NCI-H2081 treated with DMSO at 0.1 percent for 48 hours (cell line): Measurements from ENCODE around the gene NFIA.

Experiments
- DNase-seq: peaks from one replicate; lab custom pipeline; 2025; lab: John Stamatoyannopoulos, UW

Gene NFIA

GRCh38 chr1:61152469-61153105, 70.2 kb downstream of the NFIA start:
- no peak for DNase-seq

DNA sequence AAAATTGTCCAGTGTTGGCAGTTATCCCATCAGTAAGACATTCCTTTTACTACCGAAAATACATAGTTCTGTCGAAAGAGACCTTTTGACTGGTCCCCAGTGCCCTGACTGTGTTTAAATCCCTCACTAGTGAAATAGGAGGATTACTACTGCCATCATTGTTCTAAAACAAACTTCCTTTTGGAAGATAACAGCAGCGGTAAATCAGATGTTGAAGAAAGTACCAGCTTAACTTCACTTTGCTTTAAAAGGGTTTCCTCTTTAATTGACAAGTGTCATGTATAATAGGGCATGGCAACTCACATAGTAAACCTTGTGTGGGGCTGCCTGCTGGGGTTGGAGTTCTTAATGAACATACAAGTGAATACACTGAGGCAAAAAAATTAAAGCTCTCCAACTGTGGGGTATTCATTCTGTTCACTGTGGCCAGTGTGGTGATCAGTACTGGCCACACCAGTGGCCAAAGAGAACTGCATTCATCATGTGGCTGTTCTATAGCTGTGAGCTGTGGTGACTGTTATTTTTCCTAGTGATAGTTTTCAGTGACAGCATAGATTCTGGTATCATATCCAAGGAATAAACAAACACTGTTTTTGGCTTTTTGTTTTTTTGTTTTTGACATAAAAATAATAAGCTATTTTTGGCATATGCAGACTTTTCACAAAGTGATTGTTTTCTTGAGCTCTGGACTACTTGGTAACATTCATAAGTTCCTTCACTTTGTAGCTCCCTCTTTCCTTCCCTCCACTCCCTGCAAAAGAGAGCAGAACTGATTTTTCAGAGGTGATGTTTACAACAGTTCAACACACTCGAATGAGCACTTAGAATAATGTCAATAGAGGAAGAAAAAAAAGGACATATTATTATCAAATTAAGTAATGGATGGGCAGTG, 74.5 kb downstream of the NFIA start:
- DNase-seq, result no peak

DNA sequence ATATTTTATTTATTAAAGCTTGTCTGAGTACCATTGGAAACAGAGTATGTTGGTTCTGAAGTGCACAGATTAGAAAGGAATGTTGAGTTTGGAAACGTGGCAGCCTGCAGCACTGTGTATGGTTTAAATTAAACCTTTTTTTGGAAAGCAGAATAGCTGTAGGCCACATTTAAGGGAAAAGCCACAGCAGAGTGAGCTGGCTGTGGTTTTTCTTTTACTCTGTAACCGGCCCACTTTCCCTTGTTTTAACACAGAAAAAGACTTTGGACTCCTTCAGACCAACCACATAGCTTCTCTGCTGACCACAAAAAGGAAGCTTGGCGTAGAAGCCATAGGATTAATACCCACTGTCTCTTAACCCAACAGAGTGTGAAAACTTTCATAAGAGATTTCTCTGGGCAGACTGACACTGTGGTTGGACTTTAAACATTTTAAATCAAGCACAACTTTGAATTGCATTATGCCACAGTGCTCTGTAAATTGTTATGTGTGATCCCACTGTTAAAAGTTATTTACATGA, 75.2 kb downstream of the NFIA start:
- DNase-seq, result no peak

DNA sequence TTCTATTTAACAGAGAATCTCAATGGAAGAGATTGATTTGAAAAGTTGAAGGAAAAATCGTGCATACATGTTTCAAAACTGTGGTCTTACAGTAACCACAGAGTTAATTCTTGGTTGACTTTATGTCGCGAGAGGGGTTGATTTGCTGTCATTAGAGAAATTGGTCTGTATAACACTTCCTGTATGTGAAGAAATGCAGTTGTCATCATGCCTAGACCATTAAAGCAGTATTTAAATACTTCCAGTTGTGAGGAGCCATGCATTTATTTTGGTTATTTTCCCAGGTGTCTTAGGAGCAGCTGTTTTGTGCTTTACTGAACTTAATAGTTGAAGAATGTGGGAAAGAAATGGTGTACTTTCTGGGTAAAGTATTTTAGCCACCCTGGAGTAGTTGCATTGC, 76.2 kb downstream of the NFIA start:
- DNase-seq, result no peak

DNA sequence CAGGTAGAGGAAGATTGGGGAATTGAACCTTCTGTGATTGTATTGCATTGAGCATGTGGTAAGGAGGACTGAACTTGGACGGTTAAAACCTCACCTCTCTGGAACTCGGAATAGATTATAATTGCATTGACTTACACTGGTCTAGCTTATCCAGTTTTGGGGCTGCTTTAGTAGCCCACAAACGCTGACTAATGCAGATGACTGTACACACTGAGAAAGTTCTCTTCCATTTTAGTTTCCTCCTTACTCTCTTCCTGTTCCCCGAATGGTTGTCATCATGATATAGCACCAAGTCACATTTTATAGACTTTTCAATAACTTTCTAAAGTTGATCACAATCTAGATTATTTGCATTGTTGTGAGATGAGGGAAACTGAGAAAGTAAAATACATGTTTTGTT, 78.2 kb downstream of the NFIA start:
- no peak for DNase-seq

- DNase-seq, result no peak
Measured at GRCh38 chr1:61162520-61163258, 80.3 kb downstream of the NFIA start.

GRCh38 chr1:61163355-61163754, 81.0 kb downstream of the NFIA start:
- DNase-seq, result no peak

- no peak for DNase-seq
Measured at GRCh38 chr1:61165402-61165801, 83.0 kb downstream of the NFIA start.

DNA sequence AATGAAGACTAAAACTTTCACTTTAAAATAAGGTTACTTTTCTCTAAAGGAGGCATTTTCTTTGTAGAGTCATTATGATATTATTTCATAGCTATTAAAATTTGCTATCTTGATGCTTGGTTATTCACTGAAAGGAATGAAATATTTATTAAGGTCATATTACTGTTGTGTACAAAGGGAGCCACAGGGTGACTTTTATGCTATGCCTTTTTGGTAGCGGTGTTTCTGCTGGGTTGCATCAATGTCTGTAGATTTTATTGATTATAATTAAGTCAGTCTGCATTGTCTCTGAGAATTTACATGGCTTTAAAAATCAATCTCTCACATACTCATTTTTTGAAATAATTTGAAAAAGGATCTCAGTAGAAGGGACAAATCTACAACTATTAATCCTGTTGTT, 84.9 kb downstream of the NFIA start:
- no peak for DNase-seq

DNA sequence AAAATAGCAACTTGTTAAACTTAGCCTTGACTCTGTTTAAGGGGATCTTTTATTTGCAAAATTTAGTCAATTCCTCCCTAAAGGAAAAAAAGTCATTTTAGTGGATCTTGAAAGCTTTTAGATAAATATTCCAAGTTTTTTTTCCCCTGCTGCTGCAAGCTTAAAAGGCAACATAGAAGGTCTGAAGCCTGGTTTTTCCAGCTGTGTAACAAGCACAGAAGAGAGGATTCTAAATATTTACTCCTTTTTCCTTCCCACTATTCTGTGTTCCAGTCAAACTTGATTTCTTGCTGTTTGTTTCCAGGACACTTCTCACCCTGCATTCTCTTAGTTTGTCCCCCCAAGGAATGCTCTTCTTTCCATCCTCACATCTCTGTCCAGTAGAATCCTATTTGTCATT, 86.7 kb downstream of the NFIA start:
- DNase-seq, result no peak

- no peak for DNase-seq
Measured at GRCh38 chr1:61169634-61170033, 87.3 kb downstream of the NFIA start.

DNA sequence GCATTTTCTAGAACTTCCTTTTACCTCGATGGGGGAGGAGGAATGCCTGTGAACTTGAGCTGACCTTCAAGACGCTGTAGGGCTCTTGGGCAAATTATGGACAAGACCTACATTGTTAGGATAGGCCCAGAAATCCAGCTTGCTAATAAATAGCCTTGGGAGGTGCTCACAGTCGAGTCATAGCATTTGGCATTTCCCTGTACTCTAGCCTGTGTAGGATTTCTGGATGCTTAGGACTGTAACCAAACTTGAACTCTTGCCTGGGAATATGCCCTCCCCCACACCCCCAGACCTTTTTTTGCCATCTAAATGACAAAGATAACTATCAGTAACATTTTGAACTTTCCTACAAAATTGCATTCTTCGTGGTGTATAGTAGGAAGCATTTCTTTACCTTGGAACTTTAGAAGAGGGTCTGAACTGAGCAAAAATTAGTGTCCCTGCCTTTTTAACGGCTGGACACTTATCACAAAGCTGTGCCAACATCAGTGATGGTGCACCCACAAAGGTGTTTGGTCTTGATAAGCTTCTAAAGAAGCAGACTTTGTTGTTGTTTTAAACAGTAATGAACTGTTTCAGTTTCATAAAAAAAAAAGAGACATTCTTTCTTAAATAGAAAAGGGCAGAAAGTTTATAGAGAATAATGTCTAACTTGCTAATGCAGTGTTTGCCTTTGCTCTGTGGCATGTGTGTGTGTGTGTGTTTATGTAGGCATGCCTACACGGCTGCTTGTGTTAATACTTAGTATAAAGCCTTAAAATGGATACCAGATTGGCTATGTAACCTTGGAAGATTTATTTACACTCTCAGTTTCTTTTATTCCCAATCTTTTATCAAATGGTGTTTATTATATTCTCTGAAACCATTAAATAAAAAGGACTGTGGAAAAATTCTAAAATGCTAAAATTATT, 88.2 kb downstream of the NFIA start:
- no peak for DNase-seq

DNA sequence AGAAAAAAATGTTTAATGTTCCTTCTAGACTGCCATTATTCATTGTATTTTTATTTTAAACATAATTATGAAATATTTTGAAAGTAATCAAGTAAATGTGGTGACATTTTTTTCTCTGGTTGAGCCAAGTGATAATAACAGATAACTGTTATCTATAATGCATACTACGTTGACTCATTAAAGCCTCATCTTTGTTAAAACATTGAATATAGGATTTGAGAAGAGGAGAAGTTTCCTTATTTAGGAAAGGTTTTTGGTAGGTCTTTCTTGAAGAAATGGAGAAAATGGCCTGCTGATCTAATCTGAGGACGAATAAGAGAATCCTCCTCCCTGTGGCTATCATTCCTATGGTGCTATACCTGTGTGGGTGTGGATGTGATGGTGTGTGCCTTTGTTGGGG, 89.0 kb downstream of the NFIA start:
- DNase-seq, result no peak

GRCh38 chr1:61171974-61172373, 89.6 kb downstream of the NFIA start:
- no peak for DNase-seq

DNA sequence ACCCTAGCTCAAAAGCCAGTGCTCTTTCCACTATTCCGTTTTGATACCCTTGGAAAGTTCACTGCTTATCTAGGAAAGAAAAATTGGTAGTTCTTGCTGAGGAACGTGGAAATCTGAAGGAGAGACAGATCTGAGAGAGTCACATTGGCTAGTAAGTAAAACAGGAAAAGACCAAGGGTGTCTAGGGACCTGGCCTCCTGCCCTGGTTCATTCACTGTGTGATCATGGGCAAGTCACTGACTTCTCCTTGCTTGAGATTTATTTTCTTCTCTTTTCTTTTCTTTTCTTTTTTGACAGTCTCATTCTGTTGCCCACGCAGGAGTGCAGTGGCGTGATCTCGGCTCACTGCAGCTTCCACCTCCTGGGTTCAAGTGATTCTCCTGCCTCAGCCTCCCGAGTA, 90.8 kb downstream of the NFIA start:
- no peak for DNase-seq

DNA sequence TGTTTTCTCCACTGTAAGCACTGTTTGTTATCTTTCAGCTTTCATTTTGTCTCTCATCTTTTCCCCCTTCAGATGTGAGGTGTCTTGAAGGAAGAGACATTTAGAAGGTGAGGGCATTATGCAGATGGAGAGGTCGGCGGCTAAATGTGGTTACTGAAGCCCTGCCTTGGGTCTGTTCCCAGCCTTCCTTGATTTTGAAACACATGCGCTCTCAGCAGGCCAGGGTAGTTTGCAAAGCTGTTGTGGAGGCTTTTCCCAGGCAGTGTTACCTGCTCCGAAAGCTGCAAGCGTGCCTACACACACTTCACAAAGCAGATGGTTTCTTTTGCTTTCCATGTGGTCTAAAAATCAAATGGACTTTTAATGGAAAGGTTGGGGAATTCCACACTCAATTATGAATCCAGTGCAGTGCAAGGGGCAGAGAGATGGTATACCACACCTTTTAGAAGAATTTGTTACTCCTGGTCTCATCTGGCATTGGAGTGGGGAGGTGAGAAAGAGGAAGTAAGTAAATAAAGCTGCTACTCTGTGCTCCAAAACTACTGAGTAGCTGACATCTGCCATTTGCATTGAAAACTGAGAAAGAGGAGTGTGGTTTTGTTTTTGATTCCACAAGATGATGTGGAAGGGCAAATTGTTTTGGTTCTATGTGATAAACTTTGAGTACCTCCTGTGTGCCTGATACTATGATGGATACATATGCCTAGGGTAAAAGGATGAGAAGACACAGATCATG, 91.9 kb downstream of the NFIA start:
- DNase-seq, result no peak

- no peak for DNase-seq
Measured at GRCh38 chr1:61175976-61176375, 93.6 kb downstream of the NFIA start.

GRCh38 chr1:61181067-61182038, 99.0 kb downstream of the NFIA start:
- DNase-seq, result no peak

DNA sequence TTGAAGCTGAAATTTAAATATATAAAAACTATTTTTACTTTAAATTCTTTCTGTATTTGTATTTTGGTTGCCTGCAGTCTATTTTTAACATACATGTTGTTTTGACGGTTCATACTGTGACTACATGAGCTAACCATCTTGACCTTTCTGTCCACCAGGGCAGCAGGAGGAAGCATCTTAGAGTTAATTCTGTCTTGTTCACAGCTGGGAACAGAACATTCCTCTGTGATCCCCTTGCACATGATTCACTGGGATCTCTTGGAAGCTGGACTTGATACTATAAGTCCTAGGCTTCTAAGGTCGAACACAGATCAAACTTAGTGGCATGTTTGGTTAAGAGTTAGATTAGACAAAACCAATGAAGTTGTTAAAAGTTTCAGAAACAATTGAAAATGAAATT, 99.7 kb downstream of the NFIA start:
- DNase-seq, result no peak

DNA sequence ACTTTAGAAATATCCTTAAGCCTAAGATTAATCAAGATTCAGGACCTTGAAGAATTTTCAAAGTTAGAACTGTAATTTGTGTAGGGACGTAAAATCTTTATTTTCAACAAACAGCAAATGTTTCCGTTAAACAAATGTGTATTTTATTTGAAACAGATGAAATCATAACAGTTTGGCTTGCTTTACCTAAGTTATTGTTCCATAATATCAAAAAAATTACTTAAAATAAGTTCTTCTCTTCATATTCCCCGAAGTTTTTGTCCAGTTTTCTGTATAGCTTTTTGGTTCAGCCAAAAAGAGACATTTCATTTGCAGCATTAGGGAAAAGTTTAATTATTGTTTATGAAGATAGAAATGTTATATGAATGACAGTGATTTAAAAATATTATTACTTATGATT, 100.1 kb downstream of the NFIA start:
- DNase-seq, result no peak
